ENCODE results near the gene PGAP6.

DNA sequence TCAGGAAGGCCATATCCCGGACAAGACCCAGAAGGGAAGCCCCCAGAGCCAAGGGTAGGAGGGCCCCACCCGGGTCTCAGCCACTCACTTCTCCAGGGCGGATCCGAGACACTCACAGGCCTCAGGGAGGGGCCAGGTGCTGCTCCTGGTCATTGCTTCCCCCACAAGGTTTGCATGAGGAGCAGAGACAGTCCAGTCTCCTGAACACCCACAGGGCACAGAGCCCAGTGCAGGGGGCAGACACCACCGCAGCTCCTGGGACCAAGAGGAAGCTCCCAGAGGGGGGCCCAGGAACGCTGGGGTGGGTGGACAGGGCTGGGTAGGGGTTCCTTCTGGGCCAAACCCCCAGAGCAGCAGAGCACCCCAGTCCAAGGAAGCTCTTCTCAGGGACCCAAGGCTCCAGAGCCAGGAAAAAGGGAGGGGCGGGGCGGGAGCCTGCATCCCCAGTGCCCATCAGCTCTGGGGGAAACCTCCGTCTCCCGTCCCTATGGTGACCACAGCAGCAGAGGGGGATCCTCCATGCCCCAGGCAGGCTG, 10.7 kb downstream of the PGAP6 start:
- TF ChIP-seq POLR2AphosphoS5 (IDR thresholded peaks at IDR 0.05; ENCODE audit: borderline replicate concordance, low read depth, low read length) (no peak), EZH2 (IDR thresholded peaks at IDR 0.05) (no peak)
